GM21423 (cell line): ENCODE results near the gene NOC4L.
"Not testable (repeated sequence)": the region's sequence is repeated elsewhere in the genome, so short reads cannot be mapped to it uniquely, and the experiment has no call there.

Experiments
- ATAC-seq: cut with Tn5 transposase; IDR thresholded peaks from one replicate; pipeline ENCODE4 v1.9.1; 2021; ENCODE audit warnings: mild to moderate bottlenecking, moderate library complexity; ENCODE audit not compliant: unreplicated experiment

Gene NOC4L

GRCh38 chr12:132123970-132124765, 20.1 kb upstream of the NOC4L start:
- no peak for ATAC-seq

- ATAC-seq, result no peak
Observed at GRCh38 chr12:132124766-132125425, 19.4 kb upstream of the NOC4L start.

- no peak for ATAC-seq
Observed at GRCh38 chr12:132125736-132126135, 18.5 kb upstream of the NOC4L start.

- ATAC-seq, result no peak
Observed at GRCh38 chr12:132127041-132127440, 17.2 kb upstream of the NOC4L start.

- ATAC-seq, result no peak
Observed at GRCh38 chr12:132129007-132129406, 15.2 kb upstream of the NOC4L start.

GRCh38 chr12:132130690-132131089, 13.6 kb upstream of the NOC4L start:
- no peak for ATAC-seq

- no peak for ATAC-seq
Observed at GRCh38 chr12:132131229-132131628, 13.0 kb upstream of the NOC4L start.

- no peak for ATAC-seq
Observed at GRCh38 chr12:132131952-132132351, 12.3 kb upstream of the NOC4L start.

- ATAC-seq, result no peak
Observed at GRCh38 chr12:132132609-132133430, 11.4 kb upstream of the NOC4L start.

- no peak for ATAC-seq
Observed at GRCh38 chr12:132133952-132134652, 10.2 kb upstream of the NOC4L start.

- not testable (repeated sequence) for ATAC-seq
Observed at GRCh38 chr12:132134653-132135183, 9.5 kb upstream of the NOC4L start.

GRCh38 chr12:132136226-132136625, 8.0 kb upstream of the NOC4L start:
- ATAC-seq, result not testable (repeated sequence)

- ATAC-seq, result no peak
Observed at GRCh38 chr12:132137483-132138125, 6.7 kb upstream of the NOC4L start.

- ATAC-seq, result no peak
Observed at GRCh38 chr12:132138941-132139871, 5.1 kb upstream of the NOC4L start.

GRCh38 chr12:132139912-132140311, 4.3 kb upstream of the NOC4L start:
- no peak for ATAC-seq

GRCh38 chr12:132140501-132140900, 3.8 kb upstream of the NOC4L start:
- ATAC-seq, result no peak

- no peak for ATAC-seq
Observed at GRCh38 chr12:132140918-132141841, 3.1 kb upstream of the NOC4L start.
